ENCODE measurements around the gene KRT84. TPM values are rescaled to one million over a fixed set of nuclear protein-coding genes. Genes with fewer than 3 reads are reported as not detected.

KRT84 gene
- total and polyA plus RNA-seq, 2 of the 4 experiments (the other 2 are of a cell fraction) = not detected

DNA sequence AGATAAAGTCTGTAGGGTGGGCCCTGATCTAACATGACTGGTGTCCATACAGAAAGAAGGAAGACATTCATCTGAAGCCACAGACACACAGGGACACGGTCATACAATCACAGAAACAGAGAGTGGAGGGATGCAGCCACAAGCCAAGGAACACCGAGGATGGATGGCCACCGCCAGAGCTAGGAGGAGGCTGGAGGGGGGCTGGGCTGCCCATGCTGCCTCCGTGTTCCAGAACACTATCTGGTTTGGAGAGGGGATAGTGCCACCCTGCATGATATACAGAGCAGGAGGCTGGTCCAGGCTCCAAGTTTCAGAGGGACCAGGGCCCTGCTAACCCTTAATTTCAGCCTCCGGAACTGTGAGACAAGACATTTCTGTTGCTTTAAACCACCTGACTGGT lies 40.0 kb upstream of the KRT84 start:
- TF ChIP-seq, protein P1, sequence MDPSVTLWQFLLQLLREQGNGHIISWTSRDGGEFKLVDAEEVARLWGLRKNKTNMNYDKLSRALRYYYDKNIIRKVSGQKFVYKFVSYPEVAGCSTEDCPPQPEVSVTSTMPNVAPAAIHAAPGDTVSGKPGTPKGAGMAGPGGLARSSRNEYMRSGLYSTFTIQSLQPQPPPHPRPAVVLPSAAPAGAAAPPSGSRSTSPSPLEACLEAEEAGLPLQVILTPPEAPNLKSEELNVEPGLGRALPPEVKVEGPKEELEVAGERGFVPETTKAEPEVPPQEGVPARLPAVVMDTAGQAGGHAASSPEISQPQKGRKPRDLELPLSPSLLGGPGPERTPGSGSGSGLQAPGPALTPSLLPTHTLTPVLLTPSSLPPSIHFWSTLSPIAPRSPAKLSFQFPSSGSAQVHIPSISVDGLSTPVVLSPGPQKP (IDR thresholded peaks at IDR 0.05; ENCODE audit: borderline replicate concordance, low read depth, low read length) = no peak
- no peak for TF ChIP-seq NFE2L2 (IDR thresholded peaks at IDR 0.05; ENCODE audit: low read depth, low read length)
- TF ChIP-seq MAZ (IDR thresholded peaks at IDR 0.05; ENCODE audit: borderline replicate concordance, low read depth, low read length) = no peak
- TF ChIP-seq SMC3 (IDR thresholded peaks at IDR 0.05; ENCODE audit: low read depth, low read length) = no peak
- no peak for TF ChIP-seq POLR2A (IDR thresholded peaks at IDR 0.05; ENCODE audit: low read depth, low read length)
- no peaks in the 10 kb centered on the region for H4K20me1 ChIP-seq (ENCODE audit: insufficient read depth, low read length)
- CTCF ChIA-PET = no interaction called here

More for the DNA sequence above, 40.0 kb upstream of the KRT84 start:
- H3K27ac ChIP-seq (ENCODE audit: insufficient read depth, low read length) = no peak overlapping the region
- H3K56ac ChIP-seq (ENCODE audit: extremely low read depth, insufficient read depth, low read length) = no peak overlapping the region
- DNase-seq (no peak), ATAC-seq (ENCODE audit: low read depth) (no peak)
- in situ Hi-C loops (cut with MboI; ENCODE audit: low sequenced_read_pairs) (no loop called here), intact Hi-C loops (cut with micrococcal nuclease) (no loop called here), dilution Hi-C loops (cut with HindIII; ENCODE audit: low sequenced_read_pairs, unreplicated experiment) (no loop called here)
- no TSS peak for BruUV-seq (replicated peaks)
- H2AFZ ChIP-seq (replicated peaks; ENCODE audit: low read length, poor library complexity) = no peak overlapping the region
- no peak overlapping the region for H3K14ac ChIP-seq (replicated peaks; ENCODE audit: low read depth, low read length)
- H3K4me1 ChIP-seq (ENCODE audit: control insufficient read depth, insufficient read depth, low read length) = no peaks in the 10 kb centered on the region
- H3K9me3 ChIP-seq (ENCODE audit: control insufficient read depth, insufficient read depth, low read length) = no peaks in the 10 kb centered on the region
- peaks cover 71% of the 10 kb centered on the region for H3K27me3 ChIP-seq (ENCODE audit: control insufficient read depth, insufficient read depth, low read length)
- no peak overlapping the region for H4K5ac ChIP-seq (ENCODE audit: low read depth, low read length)
- H2BK120ac ChIP-seq (ENCODE audit: low read depth, low read length) = no peak overlapping the region
- H2AK5ac ChIP-seq (ENCODE audit: low read depth, low read length) = no peak overlapping the region
- no peak overlapping the region for H2BK15ac ChIP-seq (ENCODE audit: low read depth, low read length)
- 78% methylated on average over 3 of the region's 5 CpGs; no CpG with 5 or more reads in 1 of the 2 experiments for WGBS, 2 experiments (ENCODE audit: extremely low coverage in 2 of 2, insufficient read length in 1 of 2)
- H3K9me1 ChIP-seq (ENCODE audit: insufficient read depth, low read length) = no peaks in the 10 kb centered on the region
- POLR2A ChIA-PET (ENCODE audit: unreplicated experiment) = no interaction called here
- no peak overlapping the region for H3K4me2 ChIP-seq (ENCODE audit: low read depth, low read length)
- H4K8ac ChIP-seq (ENCODE audit: low read depth in 2 of 2, low read length in 2 of 2) = no peak overlapping the region
- H3K36me3 ChIP-seq (ENCODE audit: control insufficient read depth, insufficient read depth, low read length) = no peaks in the 10 kb centered on the region
- H4K91ac ChIP-seq (ENCODE audit: insufficient read depth, low read depth, low read length) = no peak overlapping the region
- H3K9ac ChIP-seq (ENCODE audit: low read depth, low read length) = no peak overlapping the region
- H2BK20ac ChIP-seq (ENCODE audit: low read depth, low read length) = no peak overlapping the region
- no peak overlapping the region for H2AK9ac ChIP-seq (replicated peaks; ENCODE audit: low read depth, low read length, poor library complexity)
- H3K4ac ChIP-seq (ENCODE audit: low read depth, low read length) = no peak overlapping the region
- no peak overlapping the region for H3K18ac ChIP-seq (ENCODE audit: low read depth, low read length)
- no peak overlapping the region for H2BK5ac ChIP-seq (ENCODE audit: low read depth, low read length, poor library complexity, severe bottlenecking)
- no peak overlapping the region for H3K23ac ChIP-seq (ENCODE audit: low read depth, low read length)
- no peak overlapping the region for H3K4me3 ChIP-seq (ENCODE audit: insufficient read depth, low read depth, low read length)
- no peaks in the 10 kb centered on the region for H3K79me1 ChIP-seq (ENCODE audit: low read depth in 1 of 2, low read length in 2 of 2)
